ENCODE results near the gene ATXN7L1. TPM values are rescaled to one million over a fixed set of nuclear protein-coding genes. Genes with fewer than 3 reads are reported as not detected.
"Not testable (repeated sequence)": the region's sequence is repeated elsewhere in the genome, so short reads cannot be mapped to it uniquely, and the experiment has no call there.

ATXN7L1 gene
- polyA plus RNA-seq, 3 donors, result 8.0 to 10.5 (median 9.9) TPM

DNA sequence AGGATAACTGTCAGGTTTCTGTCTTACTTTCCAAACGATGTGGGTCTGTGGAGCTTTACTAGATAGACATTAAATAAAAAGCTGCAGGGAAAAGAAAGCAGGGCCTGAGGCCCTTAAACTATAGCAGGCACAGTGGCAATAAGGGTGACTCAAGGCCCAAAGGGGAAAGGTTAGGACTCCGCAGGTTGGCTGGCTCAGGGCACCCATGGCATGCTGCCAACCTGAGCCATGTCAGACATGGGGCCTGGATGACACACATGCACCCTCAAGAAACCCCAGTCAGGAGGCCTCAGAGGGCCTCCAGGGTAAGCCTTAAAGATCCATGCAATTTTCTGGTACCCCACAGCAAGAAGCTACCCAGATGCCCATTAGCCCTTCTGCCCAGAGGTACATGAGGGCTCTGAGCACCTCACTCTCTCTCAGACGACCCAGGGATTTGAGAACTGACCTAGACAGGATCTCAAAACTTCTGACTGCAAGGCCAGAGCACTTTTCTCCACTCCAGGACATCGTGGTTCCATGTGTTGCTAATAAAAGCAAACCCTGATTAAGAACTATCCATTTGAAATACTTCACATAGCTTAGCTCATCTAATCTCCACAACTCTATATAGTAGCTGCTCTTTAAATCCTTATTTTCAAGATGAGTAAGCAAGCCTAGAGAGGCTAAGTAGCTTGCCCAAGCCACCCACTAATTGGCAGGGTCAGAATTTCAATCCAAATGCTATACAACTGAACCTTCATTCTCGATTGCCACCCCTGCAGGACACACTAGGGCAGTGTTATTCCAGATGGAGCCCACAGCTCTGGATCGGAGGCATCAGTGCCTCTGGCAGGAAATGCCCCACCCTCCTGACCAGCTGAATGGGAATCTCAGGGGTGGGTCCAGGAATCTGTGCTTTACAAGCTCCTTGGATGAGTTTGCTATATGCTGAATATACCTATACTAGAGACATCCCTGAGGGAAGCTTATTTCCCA, 162.6 kb downstream of the ATXN7L1 start:
- no peak for DNase-seq (ENCODE audit: low read depth in 3 of 3, low spot score in 2 of 3)

DNA sequence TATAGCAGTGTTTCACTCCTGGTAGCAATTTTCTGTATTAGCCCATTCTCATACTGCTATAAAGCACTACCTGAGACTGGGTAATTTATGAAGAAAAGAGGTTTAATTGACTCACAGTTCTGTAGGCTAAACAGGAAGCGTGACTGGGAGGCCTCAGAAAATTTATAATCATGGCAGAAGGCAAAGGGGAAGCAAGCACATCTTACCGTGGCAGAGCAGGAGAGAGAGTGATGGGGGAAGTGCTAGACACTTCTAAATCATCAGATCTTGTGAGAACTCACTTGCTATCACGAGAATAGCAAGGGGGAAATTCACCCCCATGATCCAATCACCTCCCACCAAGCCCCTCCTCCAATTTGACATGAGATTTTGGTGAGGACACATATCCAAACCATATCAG, 163.5 kb downstream of the ATXN7L1 start:
- DNase-seq (ENCODE audit: low read depth in 3 of 3, low spot score in 2 of 3), result no peak

DNA sequence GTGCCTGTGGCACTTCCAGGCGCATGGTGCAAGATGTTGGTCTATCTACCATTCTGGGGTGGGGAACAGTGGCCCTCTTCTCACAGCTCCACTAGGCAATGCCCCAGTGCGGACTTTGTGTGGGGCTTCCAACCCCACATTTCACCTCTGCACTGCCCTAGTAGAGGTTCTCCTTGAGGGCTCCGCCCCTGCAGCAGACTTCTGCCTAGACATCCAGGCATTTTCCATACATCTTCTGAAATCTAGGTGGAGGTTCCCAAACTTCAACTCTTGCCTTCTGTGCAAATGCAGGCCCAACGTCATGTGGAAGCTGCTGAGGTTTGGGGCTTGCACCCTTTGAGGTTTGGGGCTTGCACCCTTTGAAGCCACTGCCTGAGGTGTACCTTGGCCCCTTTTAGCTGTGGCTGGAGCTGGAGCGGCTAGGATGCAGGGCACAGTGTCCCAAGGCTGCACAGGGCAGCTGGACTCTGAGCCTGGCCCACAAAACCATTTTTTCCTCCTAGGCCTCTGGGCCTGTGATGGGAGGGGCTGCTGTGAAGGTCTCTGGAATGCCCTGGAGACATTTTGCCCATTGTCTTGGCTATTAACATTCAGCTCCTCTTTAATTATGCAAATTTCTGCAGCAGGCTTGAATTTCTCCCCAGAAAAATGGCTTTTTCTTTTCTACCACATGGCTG, 164.5 kb downstream of the ATXN7L1 start:
- no peak for DNase-seq (ENCODE audit: low read depth in 3 of 3, low spot score in 2 of 3)

DNA sequence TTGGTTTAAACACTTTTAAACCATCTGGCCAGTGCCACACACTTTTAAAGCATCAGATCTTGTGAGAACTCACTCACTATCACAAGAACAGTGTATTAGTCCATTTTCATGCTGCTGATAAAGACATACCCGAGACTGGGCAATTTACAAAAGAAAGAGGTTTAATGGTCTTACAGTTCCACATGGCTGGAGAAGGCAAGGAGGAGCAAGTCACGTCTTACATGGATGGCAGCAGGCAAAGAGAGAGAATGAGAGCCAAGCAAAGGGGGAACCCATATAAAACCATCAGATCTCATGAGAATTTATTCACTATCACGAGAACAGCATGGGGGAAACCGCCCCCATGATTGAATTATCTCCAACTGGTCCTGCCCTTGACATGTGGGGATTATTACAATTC, 165.7 kb downstream of the ATXN7L1 start:
- not testable (repeated sequence) for DNase-seq (ENCODE audit: low read depth in 3 of 3, low spot score in 2 of 3)

DNA sequence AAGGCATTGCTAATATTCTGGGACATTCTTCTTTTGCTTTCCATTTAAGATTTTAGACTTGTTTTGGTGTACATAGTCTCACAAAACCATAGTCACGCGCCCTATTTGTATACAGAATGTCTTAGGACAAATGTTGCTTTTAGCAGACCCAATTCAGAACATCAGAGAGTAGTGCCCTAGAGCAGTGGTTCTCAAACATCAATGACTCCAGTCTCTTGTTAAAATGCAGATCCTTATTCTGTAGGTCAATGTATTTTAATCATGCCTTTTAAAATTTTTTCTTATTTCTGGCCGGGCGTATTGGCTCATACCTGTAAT, 167.7 kb downstream of the ATXN7L1 start:
- DNase-seq (ENCODE audit: low read depth in 3 of 3, low spot score in 2 of 3), result no peak

DNA sequence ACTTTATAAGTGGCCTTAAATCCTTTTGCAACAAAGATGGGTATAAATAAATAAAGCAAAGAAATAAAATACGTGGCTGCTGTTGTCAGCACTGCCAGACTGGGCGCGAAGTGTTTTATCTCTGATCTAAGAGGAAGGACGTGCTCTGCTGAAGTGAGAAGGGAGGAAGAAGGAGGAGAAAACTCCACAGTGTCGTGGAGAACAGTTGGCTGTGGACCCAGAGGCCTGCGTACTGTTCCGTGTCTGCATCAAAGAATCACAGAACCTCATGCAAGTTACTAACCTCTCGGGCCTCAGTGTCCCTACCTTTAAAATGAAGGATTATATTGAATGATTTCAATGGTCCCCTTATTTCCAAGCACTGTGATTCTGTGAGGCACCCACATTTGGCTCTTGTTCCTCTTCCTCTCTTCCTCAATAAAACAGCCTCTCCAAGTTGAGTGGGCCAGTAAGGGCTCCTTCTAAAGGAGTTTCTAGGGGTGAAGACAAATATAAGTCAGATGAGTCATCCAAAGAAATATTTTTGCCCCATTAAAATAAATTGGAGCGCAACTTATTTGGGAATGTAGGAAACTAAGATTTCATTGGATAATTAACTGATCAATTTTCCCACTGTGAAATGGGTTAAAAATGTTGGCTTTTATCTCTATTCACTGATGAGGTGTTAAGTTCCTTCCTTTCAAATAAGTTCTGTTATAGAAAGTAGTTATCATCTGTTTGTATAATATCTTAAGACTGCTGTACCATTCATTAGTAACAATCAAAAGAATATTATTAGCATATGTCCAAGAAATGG, 168.2 kb downstream of the ATXN7L1 start:
- DNase-seq (ENCODE audit: low read depth in 3 of 3, low spot score in 2 of 3), result no peak

DNA sequence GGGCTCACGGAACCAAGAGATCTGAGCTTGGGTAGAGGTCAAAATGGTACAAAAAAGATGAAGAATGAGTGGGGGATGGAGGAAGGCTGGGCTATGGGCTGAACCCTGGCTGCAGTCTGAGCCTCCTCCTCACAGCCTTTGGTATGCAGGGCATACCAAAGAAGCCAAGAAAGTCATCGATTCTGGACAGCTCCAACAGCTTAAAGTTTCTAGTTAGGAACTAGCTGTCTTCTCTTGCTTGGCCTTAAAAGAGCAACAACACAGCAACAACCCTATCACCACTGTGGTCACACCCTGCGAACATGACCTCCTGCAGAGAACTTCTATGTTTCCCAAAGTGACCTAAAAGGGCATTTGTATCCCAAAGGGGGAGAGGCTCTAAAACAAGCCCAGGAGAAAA, 169.0 kb downstream of the ATXN7L1 start:
- no peak for DNase-seq (ENCODE audit: low read depth in 3 of 3, low spot score in 2 of 3)

DNA sequence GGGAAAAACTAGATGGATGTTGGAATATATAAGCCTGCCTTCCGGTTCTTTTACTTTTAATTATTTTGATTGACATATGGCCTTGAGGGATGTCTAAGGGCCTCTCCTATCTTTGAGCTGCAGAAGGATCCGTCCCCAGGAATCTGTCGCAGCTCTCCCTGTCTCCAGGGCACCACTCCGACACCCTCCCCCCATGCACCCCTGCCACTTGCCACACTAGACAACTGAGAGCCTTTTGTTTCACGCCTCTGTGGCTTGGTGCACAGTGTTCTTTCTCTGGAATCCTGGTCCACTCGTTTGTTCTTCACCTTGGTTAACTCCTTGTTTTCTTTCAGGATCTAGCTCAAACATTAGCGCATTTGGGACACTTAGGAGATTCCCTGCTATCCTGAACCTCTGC, 171.0 kb downstream of the ATXN7L1 start:
- DNase-seq (ENCODE audit: low read depth in 3 of 3, low spot score in 2 of 3), result no peak

DNA sequence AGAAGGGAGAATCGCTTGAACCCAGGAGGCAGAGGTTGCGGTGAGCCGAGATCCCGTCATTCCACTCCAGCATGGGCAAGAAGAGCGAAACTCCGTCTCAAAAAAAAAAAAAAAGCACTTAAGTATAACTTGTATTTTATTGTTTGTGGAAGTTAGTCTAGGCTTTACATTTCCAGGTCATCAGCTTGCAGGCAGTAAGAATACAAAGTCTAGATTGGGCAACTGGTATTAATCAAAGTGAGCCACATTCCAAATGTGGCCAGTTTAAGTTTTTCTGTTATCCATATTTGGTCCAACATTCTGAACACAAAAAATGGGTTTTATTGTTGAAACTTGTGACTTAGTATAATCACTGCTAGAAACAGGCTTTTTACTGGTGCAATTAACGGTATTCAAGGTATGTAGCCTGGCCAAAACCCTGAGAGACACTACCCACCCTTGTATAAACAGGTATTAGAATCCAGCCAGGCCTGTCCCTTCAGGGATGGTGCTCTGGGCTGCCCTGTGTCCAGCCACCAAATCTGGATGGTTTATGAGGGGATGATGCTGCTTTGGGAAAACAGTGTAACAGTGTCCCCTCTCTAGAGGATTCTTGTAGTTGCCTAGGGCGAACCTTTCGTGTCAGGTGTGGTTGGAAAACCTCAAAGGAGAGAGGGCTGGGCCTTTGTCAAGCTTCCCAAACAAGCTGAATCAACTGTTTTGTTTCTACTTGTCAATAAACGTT, 173.0 kb downstream of the ATXN7L1 start:
- no peak for DNase-seq (ENCODE audit: low read depth in 3 of 3, low spot score in 2 of 3)

DNA sequence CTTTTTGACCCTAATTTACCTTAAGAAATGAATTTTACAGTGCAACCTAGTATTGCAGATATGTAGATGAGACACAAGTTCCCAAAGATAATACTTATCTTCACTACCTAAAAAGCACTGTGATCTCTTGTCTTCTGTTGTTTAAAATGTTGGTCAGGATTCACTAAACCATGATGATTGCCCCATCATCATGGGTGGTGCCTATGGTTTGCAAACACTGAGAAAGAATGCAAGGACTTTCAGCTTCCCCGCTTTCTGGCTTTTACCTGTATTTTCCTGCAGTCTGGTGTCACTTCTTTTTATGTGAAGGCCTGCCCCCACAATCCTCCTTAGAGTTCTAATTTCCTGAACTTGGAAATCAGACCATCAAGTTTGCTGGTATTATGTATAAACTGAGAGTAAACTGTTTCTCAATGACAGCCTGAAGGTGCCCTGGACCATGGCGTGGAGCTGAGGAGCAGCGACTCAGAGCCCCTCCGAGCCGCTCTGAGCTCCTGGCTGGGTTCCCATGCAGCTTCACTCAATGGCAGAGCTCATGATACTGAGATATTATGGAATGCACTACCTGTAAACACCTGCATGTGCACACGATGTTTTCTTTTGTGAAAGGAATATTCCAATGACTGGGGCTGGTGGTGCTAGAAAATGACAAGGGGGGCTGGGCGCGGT, 176.7 kb downstream of the ATXN7L1 start:
- DNase-seq (ENCODE audit: low read depth in 3 of 3, low spot score in 2 of 3), result no peak

DNA sequence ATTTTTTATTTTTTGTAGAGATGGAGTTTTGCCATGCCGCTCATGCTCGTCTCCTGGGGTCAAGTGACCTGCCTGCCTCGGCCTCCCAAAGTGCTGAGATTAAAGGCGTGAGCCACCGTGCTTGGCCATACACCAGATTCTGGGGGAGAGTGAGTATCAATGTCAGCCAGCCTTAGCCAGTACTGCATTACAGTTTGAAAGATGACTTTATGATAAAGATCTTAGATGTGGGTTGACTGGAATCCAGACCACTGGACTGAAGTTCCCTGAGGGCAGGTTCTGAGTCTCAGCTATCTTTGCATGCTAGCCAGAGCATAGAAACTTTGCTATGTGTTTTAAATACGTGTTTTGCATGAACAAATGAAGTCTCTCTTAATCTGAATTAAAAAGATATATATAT, 177.9 kb downstream of the ATXN7L1 start:
- DNase-seq (ENCODE audit: low read depth in 3 of 3, low spot score in 2 of 3), result no peak

DNA sequence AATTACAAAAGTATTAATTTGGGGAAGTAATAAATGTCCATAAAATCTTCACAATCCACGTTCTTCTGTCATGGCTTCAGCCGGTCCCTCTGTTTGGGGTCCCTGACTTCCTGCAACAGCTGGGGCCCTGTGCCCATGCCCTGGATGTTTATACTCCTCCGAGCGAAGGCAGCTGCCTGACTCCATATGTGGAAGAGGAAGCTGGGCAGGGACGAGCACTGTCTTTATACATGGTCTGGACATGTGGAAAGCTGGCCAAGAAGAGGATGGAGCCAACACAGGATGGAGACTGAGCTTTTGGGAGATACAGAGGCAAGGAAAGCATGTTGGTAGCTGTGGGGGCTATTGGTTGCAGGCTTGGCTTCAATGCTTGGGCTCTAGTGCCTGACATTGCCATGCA, 178.6 kb downstream of the ATXN7L1 start:
- DNase-seq (ENCODE audit: low read depth in 3 of 3, low spot score in 2 of 3), result no peak

DNA sequence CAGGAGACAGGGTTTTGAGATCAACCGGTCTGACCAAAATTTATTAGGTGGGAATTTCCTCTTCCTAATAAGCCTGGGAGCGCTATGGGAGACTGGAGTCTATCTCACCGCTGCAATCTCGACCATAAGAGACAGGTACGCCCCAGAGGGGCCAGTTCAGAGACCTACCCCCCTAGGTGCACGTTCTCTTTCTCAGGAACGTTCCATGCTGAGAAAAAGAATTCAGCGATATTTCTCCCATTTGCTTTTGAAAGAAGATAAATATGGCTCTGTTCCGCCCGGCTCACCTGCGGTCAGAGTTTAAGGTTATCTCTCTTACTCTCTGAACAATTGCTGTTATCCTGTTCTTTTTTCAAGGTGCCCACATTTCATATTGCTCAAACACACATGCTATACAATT, 179.2 kb downstream of the ATXN7L1 start:
- DNase-seq (ENCODE audit: low read depth in 3 of 3, low spot score in 2 of 3), result not testable (repeated sequence)

DNA sequence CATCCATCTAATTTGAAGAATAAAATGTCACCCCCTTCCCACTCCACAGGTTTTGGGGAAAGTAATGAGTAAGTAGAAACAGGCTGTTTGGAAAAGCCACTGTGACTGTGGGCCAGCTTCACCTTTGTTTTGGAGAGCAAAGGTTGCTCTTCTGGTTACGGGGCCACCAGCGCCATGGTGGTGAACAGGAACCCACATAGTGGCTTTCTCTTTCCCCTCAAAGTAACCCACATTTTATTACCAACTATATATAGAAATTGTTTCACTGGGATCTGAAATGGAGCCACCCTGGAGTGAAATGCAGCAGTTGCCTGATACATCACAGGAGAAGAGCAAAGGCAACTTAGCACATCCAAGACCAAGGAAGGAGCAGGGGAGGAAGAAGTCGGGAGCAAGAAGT, 182.8 kb downstream of the ATXN7L1 start:
- no peak for DNase-seq (ENCODE audit: low read depth in 3 of 3, low spot score in 2 of 3)

DNA sequence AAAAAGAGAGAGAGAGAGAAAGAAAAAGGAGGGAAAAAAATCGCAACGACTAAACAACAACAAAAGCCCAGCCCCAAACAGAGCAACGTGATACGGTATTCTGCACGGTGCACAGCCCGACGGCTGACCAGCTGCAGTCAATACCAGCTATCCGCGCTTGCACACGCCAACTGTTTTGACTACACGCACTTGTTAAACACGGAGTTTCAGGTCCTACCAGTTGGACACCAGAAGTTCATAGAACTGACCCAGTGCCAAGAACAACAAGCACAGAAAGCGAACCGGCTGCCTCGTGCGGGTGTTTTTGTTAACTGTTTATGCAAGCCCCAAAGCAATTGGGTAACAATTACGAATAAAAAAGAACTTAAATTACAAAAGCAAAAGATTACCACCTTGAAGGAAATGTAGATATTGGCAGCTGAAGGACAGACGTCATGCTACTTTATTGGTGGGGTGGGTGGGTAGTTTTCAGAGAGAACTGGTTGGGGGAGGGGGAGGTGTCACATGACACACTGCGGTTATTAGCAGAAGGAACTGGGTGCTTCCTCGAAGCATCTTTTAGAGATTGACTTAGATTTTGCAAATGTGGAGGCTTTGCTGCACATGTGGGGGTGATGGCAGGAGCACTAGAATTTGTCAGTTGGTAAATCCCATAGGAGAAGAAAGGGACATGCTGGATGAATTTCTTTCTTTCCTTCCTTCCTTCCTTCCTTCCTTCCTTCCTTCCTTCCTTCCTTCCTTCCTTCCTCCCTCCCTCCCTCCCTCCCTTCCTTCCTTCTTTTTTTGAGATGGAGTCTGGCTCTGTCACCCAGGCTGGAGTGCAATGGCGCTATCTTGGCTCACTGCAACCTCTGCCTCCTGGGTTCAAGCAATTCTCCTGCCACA, 184.5 kb downstream of the ATXN7L1 start:
- DNase-seq (ENCODE audit: low read depth in 3 of 3, low spot score in 2 of 3), result peak; percentile 40 to 61 (median 53)

DNA sequence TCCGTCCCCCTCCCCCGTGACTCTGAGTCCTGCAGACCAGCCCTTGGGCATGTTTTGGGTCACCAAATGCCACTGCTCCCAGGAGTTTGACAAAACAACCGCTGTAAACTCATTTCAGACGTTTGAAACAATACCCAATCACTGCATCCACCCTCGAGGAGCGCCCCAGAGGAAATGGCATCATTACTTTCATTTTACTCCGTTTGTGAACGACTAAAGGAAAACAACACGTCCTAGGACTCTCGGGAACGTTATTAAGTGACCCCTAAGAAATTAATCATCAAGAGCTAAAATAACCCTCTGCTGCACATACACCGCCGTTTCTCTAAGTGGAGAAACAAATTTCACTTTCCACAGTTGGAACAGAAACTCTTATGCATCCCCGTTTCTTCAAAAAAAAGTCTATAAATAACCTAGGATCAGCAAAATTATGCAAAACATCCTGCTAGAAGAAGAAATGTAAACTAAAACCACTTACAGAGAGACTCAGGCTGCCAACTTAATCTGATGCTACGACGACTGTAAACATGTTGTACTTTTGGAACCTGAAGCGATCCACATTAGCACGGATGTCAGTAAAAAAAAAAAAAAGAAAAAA, 185.2 kb downstream of the ATXN7L1 start:
- DNase-seq (ENCODE audit: low read depth in 3 of 3, low spot score in 2 of 3), result peak in 2 of 3 donors; percentile 19 to 47

DNA sequence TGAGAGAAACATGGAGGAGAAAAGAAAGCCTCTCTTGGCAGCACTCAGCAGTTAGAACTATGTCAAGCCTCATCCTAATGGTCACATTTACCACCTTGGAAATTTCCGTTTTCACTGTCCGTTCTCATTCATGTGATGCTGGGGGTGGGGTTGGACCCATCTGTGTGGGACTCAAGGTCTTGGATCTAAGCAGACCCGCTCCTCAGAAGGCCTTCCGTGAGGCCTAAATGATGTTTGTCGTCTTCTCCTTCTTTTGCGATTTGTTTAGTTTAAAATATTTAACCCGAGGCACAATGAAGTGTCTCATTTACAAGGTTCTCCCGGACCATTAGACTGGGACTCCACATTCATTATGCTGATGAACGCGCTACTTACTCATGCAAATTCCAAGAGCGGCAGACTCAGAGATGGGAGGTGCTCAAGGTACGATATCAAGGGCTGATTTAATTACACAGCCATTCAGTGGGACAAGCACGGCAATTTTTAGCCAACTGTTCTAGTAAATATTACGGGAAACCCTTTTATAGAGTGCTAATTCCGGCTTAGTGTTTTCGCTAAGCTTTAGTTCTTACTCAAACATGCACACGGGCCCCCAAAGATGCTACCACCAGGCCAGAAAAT, 186.0 kb downstream of the ATXN7L1 start:
- DNase-seq (ENCODE audit: low read depth in 3 of 3, low spot score in 2 of 3), result no peak

Data from right renal cortex interstitium (tissue), 3 donors.